Lower leg skin (tissue), 4 donors: ENCODE measurements around the gene SERINC2. TPM values are rescaled to one million over a fixed set of nuclear protein-coding genes. Genes with fewer than 3 reads are reported as not detected.
"Not testable (repeated sequence)": the region's sequence is repeated elsewhere in the genome, so short reads cannot be mapped to it uniquely, and the experiment has no call there.

ENCODE experiments used
- DNase-seq, 2 donors: peaks; one replicate each; pipeline ENCODE4 v3.0.0-alpha.2; 2019; ENCODE audit warnings: low spot score in 2 of 2
- H3K4me3 ChIP-seq: fragments of 200-600 bp; sonication (generic); 2 replicates; pipeline ENCODE4 v1.5.1; 2017; ENCODE audit warnings: mild to moderate bottlenecking, low read depth; ENCODE audit not compliant: poor library complexity, severe bottlenecking
- CTCF ChIP-seq, 3 donors: fragments of 450-650 bp; IDR thresholded peaks; one replicate each; pipeline ENCODE4 v1.5.1; 2016; ENCODE audit warnings: antibody characterized with exemption in 3 of 3, mild to moderate bottlenecking in 3 of 3, moderate library complexity in 2 of 3
- POLR2A ChIP-seq, 2 donors: fragments of 450-650 bp; IDR thresholded peaks; one replicate each; pipeline ENCODE4 v1.6.1; 2016 to 2017; ENCODE audit warnings: antibody characterized with exemption in 2 of 2, mild to moderate bottlenecking in 1 of 2, moderate library complexity in 1 of 2
- WGBS, 2 donors: methylation state at CpG; one replicate each; pipeline ENCODE4 v1.1.5; 2018; 5-methylcytosine and 5-hydroxymethylcytosine counted together
- intact Hi-C: fragments of 100-400 bp; cut with DNase I; formaldehyde crosslinking; loops from one replicate; pipeline ENCODE4 v1.15.0; 2023; ENCODE audit warnings: low total_unique reads
- total RNA-seq, 4 donors: library from RNA; depleted of rRNA; stranded (reverse); fragments of >200 nt; gene quantifications; one replicate each; pipeline ENCODE4 v1.1.0, GENCODE V29; 2016

The SERINC2 gene
- total RNA-seq, 4 donors from 2014 or later = 51.4 to 85.4 (median 60.6) TPM

- WGBS, 2 donors = 68 to 69% methylated on average over 6 of the region's 6 CpGs
- intact Hi-C loops = no loop called here
- DNase-seq = no peak
- no peak overlapping the region for H3K4me3 ChIP-seq
- no peak for TF ChIP-seq CTCF (IDR thresholded peaks at IDR 0.05)
- no peak for TF ChIP-seq POLR2A (IDR thresholded peaks at IDR 0.05)
These were observed 47.0 kb downstream of the SERINC2 start for GRCh38 chr1:31460027-31460426.

- TF ChIP-seq CTCF (IDR thresholded peaks at IDR 0.05) = no peak
- DNase-seq = no peak
- intact Hi-C loops = no loop called here
- H3K4me3 ChIP-seq = no peak overlapping the region
- WGBS, 2 donors = 84% methylated on average over 4 of the region's 4 CpGs
These were observed 54.1 kb downstream of the SERINC2 start for GRCh38 chr1:31467005-31467674.

GRCh38 chr1:31470794-31471315 is 57.8 kb downstream of the SERINC2 start:
- H3K4me3 ChIP-seq = no peak overlapping the region
- 87 to 90% methylated on average over 11 of the region's 11 CpGs for WGBS, 2 donors
- TF ChIP-seq CTCF (IDR thresholded peaks at IDR 0.05) (no peak), POLR2A (IDR thresholded peaks at IDR 0.05) (no peak)
- intact Hi-C loops = no loop called here
- DNase-seq = no peak

- H3K4me3 ChIP-seq, DNase-seq, intact Hi-C loops: not testable (repeated sequence)
- 71 to 78% methylated on average over 8 of the region's 8 CpGs for WGBS, 2 donors
These were observed 58.7 kb downstream of the SERINC2 start for GRCh38 chr1:31471452-31472313.

GRCh38 chr1:31472314-31472651 is 59.3 kb downstream of the SERINC2 start:
- WGBS, 2 donors = 72 to 83% methylated on average over 4 of the region's 4 CpGs
- intact Hi-C loops, DNase-seq, H3K4me3 ChIP-seq: not testable (repeated sequence)

GRCh38 chr1:31472673-31473072 is 59.7 kb downstream of the SERINC2 start:
- WGBS, 2 donors = 97 to 100% methylated on average over 1 of the region's 1 CpG
- intact Hi-C loops, H3K4me3 ChIP-seq, DNase-seq: not testable (repeated sequence)

- H3K4me3 ChIP-seq, intact Hi-C loops: not testable (repeated sequence)
These were observed 60.5 kb downstream of the SERINC2 start for GRCh38 chr1:31473508-31473907.

GRCh38 chr1:31474567-31474966 is 61.6 kb downstream of the SERINC2 start:
- intact Hi-C loops, DNase-seq, H3K4me3 ChIP-seq: not testable (repeated sequence)
- 75 to 76% methylated on average over 7 of the region's 7 CpGs for WGBS, 2 donors

More at GRCh38 chr1:31473508-31473907, 60.5 kb downstream of the SERINC2 start:
- not testable (repeated sequence) for DNase-seq
